GM21528 (cell line): ENCODE results near the gene DSP.
A peak's percentile ranks its signal among the peaks of the same experiment; 100 is the strongest.

Source experiments
- ATAC-seq: cut with Tn5 transposase; IDR thresholded peaks from one replicate; pipeline ENCODE4 v1.9.1; 2021; ENCODE audit warnings: mild to moderate bottlenecking, moderate library complexity; ENCODE audit not compliant: unreplicated experiment, low FRiP score

The DSP gene

GRCh38 chr6:7589221-7589620 lies 47.8 kb downstream of the DSP start:
- ATAC-seq, result no peak

- ATAC-seq, result peak; percentile 99
These were observed 48.8 kb downstream of the DSP start, which contains the start of gene SNRNP48 for GRCh38 chr6:7589949-7590917. TSS of gene SNRNP48 (plus strand) at chr6:7590198. CDS start at chr6:7590258, 60 bp downstream.

- no peak for ATAC-seq
These were observed 49.4 kb downstream of the DSP start for GRCh38 chr6:7590918-7591302.

- ATAC-seq, result no peak
These were observed 50.3 kb downstream of the DSP start for GRCh38 chr6:7591770-7592169.

GRCh38 chr6:7593229-7593628 lies 51.8 kb downstream of the DSP start:
- ATAC-seq, result no peak

- ATAC-seq, result no peak
These were observed 53.2 kb downstream of the DSP start for GRCh38 chr6:7594579-7595125.

GRCh38 chr6:7604003-7604402 lies 62.5 kb downstream of the DSP start:
- no peak for ATAC-seq

- ATAC-seq, result no peak
These were observed 63.0 kb downstream of the DSP start for GRCh38 chr6:7604506-7604905.

GRCh38 chr6:7615611-7616383 lies 74.3 kb downstream of the DSP start:
- ATAC-seq, result no peak

- ATAC-seq, result no peak
These were observed 76.6 kb downstream of the DSP start for GRCh38 chr6:7617801-7618764.

- ATAC-seq, result no peak
These were observed 80.3 kb downstream of the DSP start for GRCh38 chr6:7621761-7622160.

GRCh38 chr6:7624796-7625710 lies 83.6 kb downstream of the DSP start:
- ATAC-seq, result no peak

GRCh38 chr6:7628479-7628878 lies 87.0 kb downstream of the DSP start:
- no peak for ATAC-seq

GRCh38 chr6:7628909-7629308 lies 87.4 kb downstream of the DSP start:
- ATAC-seq, result no peak

- no peak for ATAC-seq
These were observed 87.8 kb downstream of the DSP start for GRCh38 chr6:7629321-7629720.

GRCh38 chr6:7630792-7631191 lies 89.3 kb downstream of the DSP start:
- no peak for ATAC-seq

GRCh38 chr6:7631466-7631865 lies 90.0 kb downstream of the DSP start:
- ATAC-seq, result no peak

GRCh38 chr6:7632501-7633290 lies 91.2 kb downstream of the DSP start:
- ATAC-seq, result no peak
